GM12865 (cell line): ENCODE results near the gene TRPC4AP.
"Not testable (repeated sequence)": the region's sequence is repeated elsewhere in the genome, so short reads cannot be mapped to it uniquely, and the experiment has no call there.

ENCODE experiments used
- DNase-seq: peaks from one replicate; pipeline ENCODE4 v3.0.0; 2010; ENCODE audit warnings: low read depth
- H3K4me3 ChIP-seq: 2 replicates; pipeline ENCODE4 v1.5.1; 2011; ENCODE audit warnings: mild to moderate bottlenecking, low read depth, low read length, control low read depth
- TF ChIP-seq, protein P1 (sequence below): IDR thresholded peaks from 2 replicates; pipeline ENCODE4 v1.5.1; 2011; ENCODE audit warnings: low read length, control low read depth, low read depth, inconsistent platforms; ENCODE audit not compliant: insufficient read depth; ENCODE audit errors: missing control alignments

Gene TRPC4AP

DNA sequence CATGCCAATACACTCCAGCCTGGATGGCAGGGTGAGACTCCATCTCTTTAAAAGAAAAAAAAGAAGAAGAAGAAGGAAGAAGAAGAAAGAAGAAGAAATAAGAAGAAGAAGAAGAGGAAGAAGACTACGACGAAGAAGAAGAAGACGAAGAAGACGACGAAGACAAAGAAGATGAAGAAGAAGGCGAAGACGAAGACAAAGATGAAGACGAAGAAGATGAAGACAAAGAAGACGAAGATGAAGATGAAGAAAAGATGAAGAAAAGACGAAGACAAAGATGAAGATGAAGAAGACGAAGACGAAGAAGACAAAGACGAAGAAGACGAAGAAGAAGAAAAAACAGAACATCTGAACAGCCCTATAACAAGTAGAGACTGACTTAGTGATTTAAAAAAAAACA lies 33.0 kb downstream of the TRPC4AP start:
- no peak overlapping the region for H3K4me3 ChIP-seq
- TF ChIP-seq, protein P1, sequence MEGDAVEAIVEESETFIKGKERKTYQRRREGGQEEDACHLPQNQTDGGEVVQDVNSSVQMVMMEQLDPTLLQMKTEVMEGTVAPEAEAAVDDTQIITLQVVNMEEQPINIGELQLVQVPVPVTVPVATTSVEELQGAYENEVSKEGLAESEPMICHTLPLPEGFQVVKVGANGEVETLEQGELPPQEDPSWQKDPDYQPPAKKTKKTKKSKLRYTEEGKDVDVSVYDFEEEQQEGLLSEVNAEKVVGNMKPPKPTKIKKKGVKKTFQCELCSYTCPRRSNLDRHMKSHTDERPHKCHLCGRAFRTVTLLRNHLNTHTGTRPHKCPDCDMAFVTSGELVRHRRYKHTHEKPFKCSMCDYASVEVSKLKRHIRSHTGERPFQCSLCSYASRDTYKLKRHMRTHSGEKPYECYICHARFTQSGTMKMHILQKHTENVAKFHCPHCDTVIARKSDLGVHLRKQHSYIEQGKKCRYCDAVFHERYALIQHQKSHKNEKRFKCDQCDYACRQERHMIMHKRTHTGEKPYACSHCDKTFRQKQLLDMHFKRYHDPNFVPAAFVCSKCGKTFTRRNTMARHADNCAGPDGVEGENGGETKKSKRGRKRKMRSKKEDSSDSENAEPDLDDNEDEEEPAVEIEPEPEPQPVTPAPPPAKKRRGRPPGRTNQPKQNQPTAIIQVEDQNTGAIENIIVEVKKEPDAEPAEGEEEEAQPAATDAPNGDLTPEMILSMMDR, result no peak
- no peak for DNase-seq

DNA sequence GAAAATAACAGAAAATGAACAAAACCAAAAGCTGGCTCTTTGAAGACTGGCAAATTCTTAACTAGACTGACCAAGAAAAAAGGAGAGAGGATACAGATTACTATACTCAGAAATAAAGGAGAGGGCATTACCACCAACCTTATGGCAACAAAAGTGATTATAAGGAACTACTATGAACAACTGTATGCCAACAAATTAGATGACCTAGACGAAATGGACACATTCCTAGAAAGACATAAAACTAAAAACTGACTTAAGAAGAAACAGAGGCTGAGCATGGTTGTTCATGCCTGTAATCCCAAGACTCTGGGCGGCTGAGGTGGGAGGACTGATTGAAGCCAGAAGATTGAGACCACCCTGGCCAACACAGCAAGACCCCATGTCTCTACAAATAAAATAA lies 33.5 kb downstream of the TRPC4AP start:
- no peak overlapping the region for H3K4me3 ChIP-seq
- TF ChIP-seq, protein P1, result no peak
- DNase-seq, result no peak

DNA sequence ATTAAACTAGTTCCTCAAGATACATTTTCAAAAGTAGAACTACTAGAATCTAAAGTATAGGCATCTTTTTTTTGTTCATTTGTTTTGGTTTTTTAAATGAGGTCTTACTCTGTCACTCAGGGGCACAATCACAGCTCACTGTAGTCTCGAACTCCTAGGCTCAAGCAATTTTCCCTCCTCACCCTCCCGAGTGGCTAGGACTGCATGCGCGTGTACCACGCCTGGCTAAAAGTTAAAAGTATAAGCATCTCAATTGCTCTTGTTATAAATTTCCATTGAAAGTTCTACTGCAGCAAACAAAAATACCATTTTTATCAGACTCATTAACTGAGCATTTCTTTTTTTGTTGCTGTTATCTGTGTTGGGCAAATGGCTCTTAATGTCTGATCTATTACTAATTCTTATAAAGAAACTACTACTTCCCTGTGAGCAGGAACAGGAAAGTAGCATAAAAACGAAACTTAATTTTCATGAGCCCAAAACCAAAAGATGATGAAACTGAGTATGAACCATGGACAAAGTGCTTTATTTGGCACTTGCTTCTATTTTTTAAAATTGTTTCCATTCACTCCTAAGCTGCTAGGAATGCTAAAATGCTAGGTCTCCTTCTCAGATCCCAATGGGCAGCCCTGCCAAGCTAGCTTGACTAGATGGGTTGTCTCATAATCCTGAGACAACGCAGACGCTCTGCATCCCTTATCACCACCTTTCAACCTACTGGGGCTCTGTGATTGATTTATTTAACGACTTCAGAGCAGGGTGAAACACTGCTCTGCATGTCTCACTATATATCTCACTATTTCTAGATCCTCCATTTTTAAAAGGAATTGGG lies 36.9 kb downstream of the TRPC4AP start:
- peak; percentile 57 for DNase-seq
- H3K4me3 ChIP-seq, result peak overlapping the region; percentile 13
- TF ChIP-seq, protein P1, result no peak

DNA sequence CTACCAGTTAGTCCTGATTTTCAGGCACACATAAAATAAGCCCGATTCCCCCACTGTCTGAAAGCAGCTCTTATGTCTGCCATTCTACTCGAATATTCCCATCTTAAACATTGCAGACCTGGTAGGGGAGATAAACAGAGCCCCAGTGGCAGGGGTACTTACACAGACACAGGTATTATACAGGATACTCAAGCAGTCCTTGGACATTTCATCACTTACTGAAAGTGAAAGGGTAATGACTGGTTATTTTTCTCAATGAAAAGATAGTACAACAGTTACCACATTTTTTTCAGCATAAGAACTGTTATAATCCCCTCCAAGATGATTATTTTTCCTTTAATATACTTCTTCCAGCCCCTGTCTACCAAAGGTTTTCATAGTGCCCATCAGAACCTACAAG lies 37.8 kb downstream of the TRPC4AP start:
- TF ChIP-seq, protein P1, result no peak
- peak; percentile 22 for DNase-seq
- peak overlapping the region; percentile 13; the same call in 1 of the 2 replicates for H3K4me3 ChIP-seq

DNA sequence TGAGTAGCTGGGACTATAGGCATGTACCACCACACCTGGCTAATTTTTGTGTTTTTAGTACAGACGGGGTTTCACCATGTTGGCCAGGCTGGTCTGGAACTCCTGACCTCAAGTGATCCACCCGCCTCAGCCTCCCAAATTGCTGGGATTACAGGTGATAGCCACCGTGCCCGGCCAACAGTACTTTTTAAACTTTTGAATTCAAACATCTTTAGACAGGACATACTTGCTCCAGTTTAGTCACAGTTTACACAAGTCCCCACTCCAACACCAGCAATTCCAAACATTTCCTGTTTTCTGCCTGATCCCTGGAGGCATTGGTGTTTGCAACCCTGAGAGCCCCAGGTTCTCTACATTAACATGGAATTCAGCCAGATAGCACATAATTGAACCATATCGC lies 40.0 kb downstream of the TRPC4AP start:
- DNase-seq, H3K4me3 ChIP-seq: not testable (repeated sequence)

DNA sequence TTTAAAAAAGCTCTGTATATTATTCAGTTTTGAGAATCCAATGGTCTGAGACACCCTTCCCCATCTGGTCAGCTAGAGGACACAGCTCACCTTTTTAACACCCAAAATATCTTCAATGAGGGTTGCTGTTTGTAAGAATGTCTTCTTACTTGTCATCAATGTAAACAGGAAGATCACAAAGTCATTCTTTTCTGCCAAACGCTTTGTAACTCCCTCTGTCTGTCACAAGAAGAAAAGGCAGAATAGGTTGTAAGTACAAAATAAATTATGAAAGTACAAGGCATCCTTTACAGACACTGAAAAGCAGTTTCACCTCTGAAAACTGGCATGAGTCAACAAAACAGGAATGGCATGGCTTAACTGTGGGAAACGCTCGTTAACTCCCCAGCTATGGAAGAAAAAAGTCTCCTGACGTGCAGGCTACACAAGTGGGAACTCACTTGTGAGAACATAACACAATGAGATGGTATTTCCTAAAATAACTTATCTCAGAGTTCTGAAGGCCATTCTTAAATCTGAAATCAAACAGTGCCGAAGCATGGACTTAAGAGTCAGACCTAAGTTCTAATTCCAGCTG lies 42.7 kb downstream of the TRPC4AP start:
- TF ChIP-seq, protein P1, result no peak
- no peak for DNase-seq
- no peak overlapping the region for H3K4me3 ChIP-seq

DNA sequence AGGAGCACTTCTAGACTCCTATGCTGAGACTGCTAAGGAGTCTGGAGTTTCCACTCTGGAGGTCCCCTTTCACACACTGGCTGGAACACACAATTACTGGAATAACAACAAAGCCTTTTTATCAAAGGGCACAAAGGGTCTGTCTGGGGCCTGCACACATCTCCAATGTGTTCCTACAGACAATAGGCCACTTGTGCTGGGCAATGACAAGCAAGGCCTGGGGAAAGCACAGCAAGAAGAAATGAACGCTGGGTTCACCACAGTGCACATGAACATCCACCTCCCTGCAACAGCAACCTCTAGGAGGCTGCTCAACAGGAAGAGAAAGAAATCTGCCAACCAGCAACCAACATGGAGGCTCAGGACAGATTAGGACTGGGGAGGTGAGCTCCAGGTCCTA lies 43.9 kb downstream of the TRPC4AP start:
- TF ChIP-seq, protein P1, result no peak
- no peak overlapping the region for H3K4me3 ChIP-seq
- no peak for DNase-seq
